Thyroid gland (tissue), 4 donors: Measurements from ENCODE around the gene HSPA14.

Source experiments
- POLR2A ChIP-seq, 2 donors: fragments of 450-650 bp; IDR thresholded peaks; one replicate each; pipeline ENCODE4 v1.6.1; 2017; ENCODE audit warnings: antibody characterized with exemption in 2 of 2, mild to moderate bottlenecking in 2 of 2, moderate library complexity in 1 of 2
- TF ChIP-seq, protein P1 (sequence below), 6 experiments: fragments of 200-600 bp in 3 of 6; fragments of 450-650 bp in 3 of 6; sonication (generic) in 3 of 6; IDR thresholded peaks; one replicate each; pipeline ENCODE4 v1.5.1; 2016 to 2019; ENCODE audit warnings: antibody characterized with exemption in 6 of 6, mild to moderate bottlenecking in 2 of 6, inconsistent platforms in 1 of 6, moderate library complexity in 1 of 6

DNA sequence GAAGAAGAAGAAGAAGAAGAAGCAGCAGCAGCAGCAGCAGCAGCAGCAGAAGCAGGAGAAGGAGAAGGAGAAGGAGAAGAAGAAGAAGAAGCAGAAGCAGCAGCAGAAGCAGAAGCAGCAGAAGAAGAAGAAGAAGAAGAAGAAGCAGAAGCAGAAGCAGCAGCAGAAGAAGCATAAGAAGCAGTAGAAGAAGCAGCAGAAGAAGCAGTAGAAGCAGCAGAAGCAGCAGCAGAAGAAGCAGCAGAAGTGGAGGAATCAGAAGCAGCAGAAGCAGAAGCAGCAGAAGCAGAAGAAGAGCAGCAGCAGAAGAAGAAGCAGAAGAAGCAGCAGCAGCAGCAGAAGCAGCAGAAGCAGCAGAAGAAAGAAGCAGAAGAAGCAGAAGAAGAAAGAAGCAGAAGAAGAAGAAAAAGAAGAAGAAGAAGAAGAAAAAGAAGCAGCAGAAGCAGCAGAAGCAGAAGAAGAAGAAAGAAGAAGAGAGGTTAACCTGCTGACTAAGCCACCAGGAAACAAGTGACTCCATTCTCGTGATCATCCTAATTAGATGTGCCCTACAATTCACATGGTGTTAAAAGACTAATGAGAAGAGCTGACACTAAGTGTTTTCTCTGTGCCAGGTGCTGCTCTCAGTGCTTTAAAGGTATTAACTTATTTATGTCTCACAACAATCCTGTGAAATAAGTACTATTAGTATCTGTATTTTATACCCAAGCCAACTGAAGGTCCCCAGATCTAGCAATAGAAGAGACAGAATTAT lies 11.9 kb upstream of the HSPA14 start:
- TF ChIP-seq, protein P1, sequence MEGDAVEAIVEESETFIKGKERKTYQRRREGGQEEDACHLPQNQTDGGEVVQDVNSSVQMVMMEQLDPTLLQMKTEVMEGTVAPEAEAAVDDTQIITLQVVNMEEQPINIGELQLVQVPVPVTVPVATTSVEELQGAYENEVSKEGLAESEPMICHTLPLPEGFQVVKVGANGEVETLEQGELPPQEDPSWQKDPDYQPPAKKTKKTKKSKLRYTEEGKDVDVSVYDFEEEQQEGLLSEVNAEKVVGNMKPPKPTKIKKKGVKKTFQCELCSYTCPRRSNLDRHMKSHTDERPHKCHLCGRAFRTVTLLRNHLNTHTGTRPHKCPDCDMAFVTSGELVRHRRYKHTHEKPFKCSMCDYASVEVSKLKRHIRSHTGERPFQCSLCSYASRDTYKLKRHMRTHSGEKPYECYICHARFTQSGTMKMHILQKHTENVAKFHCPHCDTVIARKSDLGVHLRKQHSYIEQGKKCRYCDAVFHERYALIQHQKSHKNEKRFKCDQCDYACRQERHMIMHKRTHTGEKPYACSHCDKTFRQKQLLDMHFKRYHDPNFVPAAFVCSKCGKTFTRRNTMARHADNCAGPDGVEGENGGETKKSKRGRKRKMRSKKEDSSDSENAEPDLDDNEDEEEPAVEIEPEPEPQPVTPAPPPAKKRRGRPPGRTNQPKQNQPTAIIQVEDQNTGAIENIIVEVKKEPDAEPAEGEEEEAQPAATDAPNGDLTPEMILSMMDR (IDR thresholded peaks at IDR 0.05), result no peak
- TF ChIP-seq POLR2A (IDR thresholded peaks at IDR 0.05), result no peak
